Activated CD4-positive, alpha-beta memory T cell treated with anti-CD3 and anti-CD28 coated beads for 36 hours (primary cell): Measurements from ENCODE around the gene PDGFA. TPM values are rescaled to one million over a fixed set of nuclear protein-coding genes. Genes with fewer than 3 reads are reported as not detected.

Experiments used
- CTCF ChIA-PET: fragments of 350-600 bp; sonication (Branson Sonifier 250); formaldehyde crosslinking; loops from one replicate; lab custom pipeline; 2021; ENCODE audit warnings: antibody characterized with exemption, inconsistent platforms; lab: Charles Lee
- POLR2A ChIA-PET: fragments of 350-600 bp; sonication (Branson Sonifier 250); formaldehyde crosslinking; loops from one replicate; lab custom pipeline; 2021; ENCODE audit warnings: antibody characterized with exemption; lab: Charles Lee
- DNase-seq: peaks from one replicate; pipeline ENCODE4 v3.0.0-alpha.2; 2020
- H3K27ac Mint-ChIP-seq: one replicate; pipeline ENCODE4 v1.8.0; 2021; ENCODE audit warnings: mixed read lengths
- H3K27me3 Mint-ChIP-seq: one replicate; pipeline ENCODE4 v1.8.0; 2021; ENCODE audit warnings: mixed read lengths
- H3K36me3 Mint-ChIP-seq: one replicate; pipeline ENCODE4 v1.8.0; 2021; ENCODE audit warnings: mixed read lengths
- H3K4me1 Mint-ChIP-seq: one replicate; pipeline ENCODE4 v1.8.0; 2021; ENCODE audit warnings: low read depth, mixed read lengths
- H3K4me3 Mint-ChIP-seq: one replicate; pipeline ENCODE4 v1.8.0; 2021; ENCODE audit warnings: mild to moderate bottlenecking, mixed read lengths
- H3K9me3 Mint-ChIP-seq: one replicate; pipeline ENCODE4 v1.8.0; 2021; ENCODE audit warnings: mixed read lengths
- intact Hi-C: fragments of 100-400 bp; cut with micrococcal nuclease; formaldehyde crosslinking; loops from one replicate; pipeline ENCODE4 v1.15.1; 2023
- total RNA-seq, 2 experiments: library from RNA; stranded (reverse); gene quantifications; one replicate each; pipeline ENCODE4 v1.2.3, GENCODE V29; 2021

PDGFA gene
- 1 to 10 TPM; 6.3 to 6.9 TPM for total RNA-seq

- Mint-ChIP-seq H3K4me1 (peaks cover 16% of the 10 kb centered on the region), H3K27ac (no peak within 1 kb of the TSS), H3K4me3 (peak within 1 kb of the TSS; percentile 79), H3K27me3 (peaks cover 44% of the 10 kb centered on the region), H3K36me3 (no peaks in the 10 kb centered on the region), H3K9me3 (no peaks in the 10 kb centered on the region)
- CTCF ChIA-PET, result no interaction called here
- POLR2A ChIA-PET, result interaction anchor here (1.0 kb wide), 1 partner anchor 84 kb away, joined by 4 read pairs; no protein-coding TSS in a partner anchor
- DNase-seq, result peak; percentile 26
- intact Hi-C loops, result loop anchor here (5.0 to 10.0 kb wide), 4 partner anchors 63 to 208 kb away; partner anchors contain the start of genes DNAAF5 and PRKAR1B
Observed at GRCh38 chr7:519484-520390, at the start of gene PDGFA. PDGFA (minus strand) TSS chr7:519846; CDS start chr7:519001, 845 bp downstream.

GRCh38 chr7:568031-568951 lies 48.6 kb upstream of the PDGFA start:
- H3K4me1 Mint-ChIP-seq, result no peaks in the 10 kb centered on the region
- no peaks in the 10 kb centered on the region for H3K9me3 Mint-ChIP-seq
- CTCF ChIA-PET, result no interaction called here
- no peak overlapping the region for H3K4me3 Mint-ChIP-seq
- H3K36me3 Mint-ChIP-seq, result no peaks in the 10 kb centered on the region
- POLR2A ChIA-PET, result no interaction called here
- H3K27me3 Mint-ChIP-seq, result no peaks in the 10 kb centered on the region
- DNase-seq, result no peak
- no peak overlapping the region for H3K27ac Mint-ChIP-seq
- intact Hi-C loops, result no loop called here

DNA sequence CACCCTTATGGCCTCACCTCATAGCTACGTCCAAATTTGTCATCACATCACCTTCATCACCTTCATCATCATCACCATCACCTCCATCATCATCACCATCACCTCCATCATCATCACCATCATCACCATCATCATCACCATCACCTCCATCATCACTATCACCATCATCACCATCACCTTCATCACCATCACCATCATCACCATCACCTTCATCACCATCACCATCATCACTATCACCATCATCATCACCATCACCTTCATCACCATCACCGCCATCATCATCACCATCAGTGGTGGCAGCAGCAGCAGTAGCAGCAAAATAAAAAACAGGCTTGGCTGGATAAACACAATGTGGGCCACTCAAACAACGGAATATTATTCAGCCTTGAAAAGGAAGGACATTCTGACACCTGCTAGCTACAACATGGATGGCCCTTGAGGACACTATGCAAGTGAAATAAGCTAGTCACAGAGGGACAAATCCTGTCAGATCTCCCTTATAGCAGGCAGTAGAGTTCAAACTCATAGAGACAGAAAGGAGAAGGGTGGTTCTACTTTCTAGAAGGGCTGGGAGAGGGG lies 47.7 kb upstream of the PDGFA start:
- no peaks in the 10 kb centered on the region for H3K4me1 Mint-ChIP-seq
- DNase-seq, result no peak
- no peaks in the 10 kb centered on the region for H3K36me3 Mint-ChIP-seq
- H3K27me3 Mint-ChIP-seq, result no peaks in the 10 kb centered on the region
- intact Hi-C loops, result no loop called here
- no peak overlapping the region for H3K27ac Mint-ChIP-seq
- H3K9me3 Mint-ChIP-seq, result no peaks in the 10 kb centered on the region
- ChIA-PET POLR2A (no interaction called here), CTCF (no interaction called here)
- H3K4me3 Mint-ChIP-seq, result no peak overlapping the region

DNA sequence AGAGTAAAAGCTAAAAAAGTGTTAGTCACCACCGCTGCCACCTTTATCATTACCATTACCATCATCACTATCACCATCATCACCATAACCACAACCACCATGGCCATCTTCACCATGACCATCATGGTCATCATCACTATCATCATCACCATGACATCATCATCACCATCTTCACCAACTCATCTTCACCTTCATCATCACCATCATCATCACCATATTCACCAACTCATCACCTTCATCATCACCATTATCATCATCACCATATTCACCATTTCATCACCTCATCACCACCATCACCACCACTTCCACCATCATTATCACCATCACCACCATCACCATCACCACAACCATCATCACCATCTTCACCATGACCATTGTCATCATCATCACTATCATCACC lies 46.5 kb upstream of the PDGFA start:
- no peak for DNase-seq
- H3K36me3 Mint-ChIP-seq, result no peaks in the 10 kb centered on the region
- H3K4me1 Mint-ChIP-seq, result no peaks in the 10 kb centered on the region
- H3K4me3 Mint-ChIP-seq, result no peak overlapping the region
- CTCF ChIA-PET, result no interaction called here
- POLR2A ChIA-PET, result no interaction called here
- no peaks in the 10 kb centered on the region for H3K27me3 Mint-ChIP-seq
- intact Hi-C loops, result no loop called here
- H3K27ac Mint-ChIP-seq, result no peak overlapping the region
- no peaks in the 10 kb centered on the region for H3K9me3 Mint-ChIP-seq

- no peaks in the 10 kb centered on the region for H3K27me3 Mint-ChIP-seq
- no peak overlapping the region for H3K4me3 Mint-ChIP-seq
- ChIA-PET CTCF (no interaction called here), POLR2A (no interaction called here)
- intact Hi-C loops, result no loop called here
- no peaks in the 10 kb centered on the region for H3K9me3 Mint-ChIP-seq
- no peak overlapping the region for H3K27ac Mint-ChIP-seq
- no peaks in the 10 kb centered on the region for H3K36me3 Mint-ChIP-seq
- DNase-seq, result no peak
- no peaks in the 10 kb centered on the region for H3K4me1 Mint-ChIP-seq
Observed at GRCh38 chr7:564176-564865, 44.7 kb upstream of the PDGFA start.

- ChIA-PET POLR2A (no interaction called here), CTCF (no interaction called here)
- intact Hi-C loops, result no loop called here
- Mint-ChIP-seq H3K9me3 (no peaks in the 10 kb centered on the region), H3K27me3 (no peaks in the 10 kb centered on the region), H3K27ac (no peak overlapping the region), H3K4me1 (no peaks in the 10 kb centered on the region), H3K4me3 (no peak overlapping the region), H3K36me3 (no peaks in the 10 kb centered on the region)
- DNase-seq, result no peak
Observed at GRCh38 chr7:563629-564170, 44.1 kb upstream of the PDGFA start.

DNA sequence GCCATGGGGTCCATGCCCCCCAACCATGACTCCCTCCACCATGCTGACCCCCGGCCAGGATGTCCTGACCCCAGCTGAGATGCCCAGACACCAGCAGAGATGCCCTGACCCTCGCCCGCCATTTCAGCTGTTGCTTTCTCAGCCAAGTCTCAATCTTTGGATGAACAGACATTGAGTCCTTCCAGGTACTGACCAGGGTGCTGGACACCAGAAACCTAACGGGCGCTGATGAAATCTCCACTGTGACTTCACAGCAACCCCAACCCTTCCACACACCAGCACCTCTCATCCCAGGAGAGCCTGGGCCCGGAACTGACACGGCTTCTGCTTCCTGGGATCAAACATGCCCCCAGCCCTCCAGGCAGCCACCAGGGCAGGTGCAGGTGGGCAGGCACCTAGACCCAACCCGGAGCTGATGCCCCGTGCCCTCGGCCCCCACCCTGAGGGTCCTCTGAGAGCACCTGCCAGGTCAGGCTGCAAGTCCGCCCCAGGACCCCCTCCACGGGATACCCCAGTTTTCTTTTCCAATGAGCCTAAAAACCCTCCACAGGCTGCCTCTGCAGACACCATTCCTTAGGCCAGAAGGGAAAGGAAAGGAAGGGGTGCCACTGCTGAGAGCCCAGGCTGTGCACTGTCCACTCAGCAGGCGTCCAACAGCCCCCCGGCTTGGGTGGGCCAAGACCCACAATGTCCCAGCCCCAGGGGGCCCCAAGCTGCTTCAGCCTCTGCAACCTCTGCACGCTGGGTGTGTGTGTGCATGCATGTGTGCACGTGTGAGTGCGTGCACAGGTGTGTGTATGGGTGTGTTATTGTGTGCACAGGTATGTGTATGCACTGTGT lies 43.4 kb upstream of the PDGFA start:
- Mint-ChIP-seq H3K27me3 (no peaks in the 10 kb centered on the region), H3K9me3 (no peaks in the 10 kb centered on the region), H3K4me1 (no peaks in the 10 kb centered on the region), H3K27ac (no peak overlapping the region), H3K36me3 (no peaks in the 10 kb centered on the region), H3K4me3 (no peak overlapping the region)
- CTCF ChIA-PET, result no interaction called here
- POLR2A ChIA-PET, result no interaction called here
- intact Hi-C loops, result no loop called here
- DNase-seq, result no peak

- no peaks in the 10 kb centered on the region for H3K4me1 Mint-ChIP-seq
- H3K36me3 Mint-ChIP-seq, result no peaks in the 10 kb centered on the region
- CTCF ChIA-PET, result no interaction called here
- no peaks in the 10 kb centered on the region for H3K27me3 Mint-ChIP-seq
- H3K4me3 Mint-ChIP-seq, result no peak overlapping the region
- intact Hi-C loops, result no loop called here
- no peaks in the 10 kb centered on the region for H3K9me3 Mint-ChIP-seq
- H3K27ac Mint-ChIP-seq, result no peak overlapping the region
- POLR2A ChIA-PET, result no interaction called here
- no peak for DNase-seq
Observed at GRCh38 chr7:562374-562675, 42.7 kb upstream of the PDGFA start.

DNA sequence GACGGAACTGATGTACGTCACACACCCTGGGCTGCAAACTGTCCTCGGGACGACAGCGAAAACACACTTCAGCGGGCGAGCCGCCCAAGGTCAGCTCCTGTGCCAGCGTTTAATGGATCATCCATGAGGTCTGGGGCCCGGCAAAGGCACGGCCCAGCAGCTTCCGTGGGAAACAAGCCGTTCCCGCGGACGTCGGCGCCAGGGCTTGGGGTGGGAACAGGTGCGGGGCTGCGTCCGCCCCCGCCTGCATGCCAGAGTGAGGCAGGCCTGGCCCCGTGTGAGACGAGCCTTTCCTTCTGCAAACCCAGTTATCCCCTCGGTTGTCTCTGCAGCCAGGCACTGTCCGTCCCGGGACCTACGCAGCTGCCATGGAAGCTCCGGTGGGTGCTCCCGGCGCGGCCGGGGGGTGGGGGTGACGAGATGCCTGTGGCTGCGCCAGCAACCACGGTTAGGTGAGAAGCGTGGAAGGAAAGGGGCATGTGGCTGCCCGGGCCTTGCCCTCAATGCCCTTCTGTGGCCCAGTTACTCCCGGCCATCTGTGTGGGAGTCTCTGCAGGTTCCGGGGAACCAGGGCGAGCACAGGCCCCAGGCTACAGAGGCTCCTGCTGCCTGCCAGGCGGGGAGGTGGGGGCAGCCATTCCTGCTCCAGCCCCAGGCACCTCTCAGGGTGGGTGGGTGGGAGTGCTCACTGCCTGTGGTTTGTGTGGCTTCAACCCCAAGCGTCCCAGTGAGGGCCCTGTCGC lies 42.2 kb upstream of the PDGFA start:
- no peaks in the 10 kb centered on the region for H3K9me3 Mint-ChIP-seq
- CTCF ChIA-PET, result no interaction called here
- no peak for DNase-seq
- H3K4me1 Mint-ChIP-seq, result no peaks in the 10 kb centered on the region
- no peak overlapping the region for H3K27ac Mint-ChIP-seq
- POLR2A ChIA-PET, result no interaction called here
- no peaks in the 10 kb centered on the region for H3K27me3 Mint-ChIP-seq
- H3K4me3 Mint-ChIP-seq, result no peak overlapping the region
- intact Hi-C loops, result no loop called here
- H3K36me3 Mint-ChIP-seq, result no peaks in the 10 kb centered on the region

GRCh38 chr7:560966-561630 lies 41.5 kb upstream of the PDGFA start:
- Mint-ChIP-seq H3K9me3 (no peaks in the 10 kb centered on the region), H3K4me3 (no peak overlapping the region), H3K36me3 (no peaks in the 10 kb centered on the region), H3K4me1 (no peaks in the 10 kb centered on the region), H3K27me3 (no peaks in the 10 kb centered on the region), H3K27ac (no peak overlapping the region)
- POLR2A ChIA-PET, result no interaction called here
- intact Hi-C loops, result no loop called here
- CTCF ChIA-PET, result no interaction called here
- DNase-seq, result no peak
